Ishikawa (cell line): ENCODE data around the gene RAB31.

Source experiments
- CEBPB ChIP-seq: IDR thresholded peaks from 2 replicates; pipeline ENCODE4 v1.6.1; 2012
- CREB1 ChIP-seq: IDR thresholded peaks from 2 replicates; pipeline ENCODE4 v1.6.1; 2012; ENCODE audit warnings: low read depth
- EGR1 ChIP-seq: IDR thresholded peaks from 2 replicates; pipeline ENCODE4 v1.6.1; 2012
- EP300 ChIP-seq: IDR thresholded peaks from 2 replicates; pipeline ENCODE4 v1.6.1; 2012; ENCODE audit warnings: borderline replicate concordance
- MAX ChIP-seq: IDR thresholded peaks from 2 replicates; pipeline ENCODE4 v1.6.1; 2012
- RAD21 ChIP-seq: IDR thresholded peaks from 2 replicates; pipeline ENCODE4 v1.6.1; 2012; ENCODE audit warnings: low read depth
- REST ChIP-seq: IDR thresholded peaks from 2 replicates; pipeline ENCODE4 v1.6.1; 2012; ENCODE audit warnings: low read depth, mild to moderate bottlenecking
- TAF1 ChIP-seq: IDR thresholded peaks from 2 replicates; pipeline ENCODE4 v1.6.1; 2012; ENCODE audit warnings: low read depth, mild to moderate bottlenecking
- YY1 ChIP-seq: IDR thresholded peaks from 2 replicates; pipeline ENCODE4 v1.6.1; 2012; ENCODE audit warnings: low read depth

GRCh38 chr18:9877655-9878014 is 169.5 kb downstream of the RAB31 start:
- TF ChIP-seq REST (no peak), MAX (no peak), RAD21 (no peak), CREB1 (no peak), EP300 (no peak), YY1 (no peak), CEBPB (no peak), EGR1 (no peak), TAF1 (no peak)
